Keratinocyte (primary cell): ENCODE measurements around the gene PUS3. TPM values are rescaled to one million over a fixed set of nuclear protein-coding genes. Genes with fewer than 3 reads are reported as not detected.

Experiments
- DNase-seq: peaks from one replicate; pipeline ENCODE4 v3.0.0-alpha.2; 2011; ENCODE audit warnings: low read depth, missing footprints, low spot score
- FAIRE-seq: peaks from 2 replicates; lab custom pipeline; 2011; peaks lifted over from hg19 to GRCh38; lab: Jason Lieb, UNC
- H2AFZ ChIP-seq: 2 replicates; pipeline ENCODE4 v1.6.0; 2012; ENCODE audit warnings: low read length, control low read depth, inconsistent platforms; ENCODE audit not compliant: control insufficient read depth
- H3K27ac ChIP-seq: 2 replicates; pipeline ENCODE4 v1.5.1; 2011; ENCODE audit warnings: low read length; ENCODE audit not compliant: control insufficient read depth, insufficient read depth
- H3K27me3 ChIP-seq: 3 replicates; pipeline ENCODE4 v1.6.0; 2011; ENCODE audit warnings: low read length; ENCODE audit not compliant: control insufficient read depth, insufficient read depth; ENCODE audit errors: extremely low read depth
- H3K36me3 ChIP-seq, 2 experiments: 2 replicates in 1 of 2; 3 replicates in 1 of 2; pipeline ENCODE4 v1.5.1; 2011; ENCODE audit warnings: low read length in 2 of 2, mild to moderate bottlenecking in 1 of 2; ENCODE audit not compliant: control insufficient read depth in 2 of 2, insufficient read depth in 2 of 2; ENCODE audit errors: extremely low read depth in 1 of 2
- H3K4me1 ChIP-seq: 3 replicates; pipeline ENCODE4 v1.5.1; 2011; ENCODE audit warnings: low read length; ENCODE audit not compliant: control insufficient read depth, insufficient read depth; ENCODE audit errors: extremely low read depth
- H3K4me2 ChIP-seq: 3 replicates; pipeline ENCODE4 v1.6.0; 2011; ENCODE audit warnings: low read depth, low read length; ENCODE audit not compliant: control insufficient read depth, insufficient read depth; ENCODE audit errors: extremely low read depth
- H3K4me3 ChIP-seq, 3 experiments: fragments of 200-600 bp in 1 of 3; sonication (generic) in 1 of 3; 2 replicates in 2 of 3; 3 replicates in 1 of 3; pipeline ENCODE4 v1.5.1; 2011 to 2016; ENCODE audit warnings: low read length in 3 of 3, mild to moderate bottlenecking in 3 of 3, control low read depth in 2 of 3, inconsistent platforms in 1 of 3, low read depth in 1 of 3, mixed read lengths in 1 of 3, mixed run types in 1 of 3, moderate library complexity in 1 of 3; ENCODE audit not compliant: control insufficient read depth in 2 of 3, insufficient read depth in 2 of 3; ENCODE audit errors: extremely low read depth in 1 of 3
- H3K79me2 ChIP-seq: 2 replicates; pipeline ENCODE4 v1.6.0; 2012; ENCODE audit warnings: low read length; ENCODE audit not compliant: control insufficient read depth, insufficient read depth
- H3K9ac ChIP-seq: 3 replicates; pipeline ENCODE4 v1.6.0; 2011; ENCODE audit warnings: low read length; ENCODE audit not compliant: control insufficient read depth, insufficient read depth; ENCODE audit errors: extremely low read depth
- H3K9me1 ChIP-seq: 3 replicates; pipeline ENCODE4 v1.6.0; 2011; ENCODE audit warnings: low read length; ENCODE audit not compliant: control insufficient read depth, insufficient read depth; ENCODE audit errors: extremely low read depth
- H3K9me3 ChIP-seq: 2 replicates; pipeline ENCODE4 v1.5.1; 2012; ENCODE audit warnings: low read depth, low read length; ENCODE audit not compliant: control insufficient read depth
- H4K20me1 ChIP-seq: 3 replicates; pipeline ENCODE4 v1.6.0; 2011; ENCODE audit warnings: low read length; ENCODE audit not compliant: control insufficient read depth, insufficient read depth; ENCODE audit errors: extremely low read depth
- EZH2 ChIP-seq: IDR thresholded peaks from one replicate; pipeline ENCODE4 v1.6.1; 2012; ENCODE audit warnings: inconsistent platforms, mild to moderate bottlenecking, low read length, moderate library complexity
- dilution Hi-C: fragments of 300-500 bp; cut with MboI; formaldehyde crosslinking; loops from one replicate; pipeline ENCODE4 v1.7.0; 2020; ENCODE audit warnings: low sequenced_read_pairs; ENCODE audit not compliant: extremely low pct_ligation_motif_present
- polyA plus RNA-seq, 5 experiments: library from polyadenylated mRNA; depleted of rRNA in 3 of 5; stranded (reverse) in 3 of 5; stranded (forward) in 1 of 5; unstranded in 1 of 5; fragments of >200 nt; gene quantifications; 1 replicate in 1 of 5; 2 replicates in 3 of 5; 3 replicates in 1 of 5; pipeline versions ENCODE4 v1.2.1 to v1.2.3, GENCODE V29; 2011 to 2012; ENCODE audit warnings: missing spikeins in 2 of 5, low read depth in 1 of 5, low replicate concordance in 1 of 5
- TF ChIP-seq, protein P1 (sequence below), 3 experiments: IDR thresholded peaks in 1 of 3; conservative IDR thresholded peaks in 1 of 3; optimal IDR thresholded peaks in 1 of 3; 2 replicates in 2 of 3; 3 replicates in 1 of 3; pipeline versions ENCODE3 to v1.5.1; 2011; ENCODE audit warnings: low read length in 3 of 3, mild to moderate bottlenecking in 3 of 3, moderate library complexity in 2 of 3, control low read depth in 1 of 3, inconsistent platforms in 1 of 3; ENCODE audit not compliant: insufficient read depth in 2 of 3; ENCODE audit errors: extremely low read depth in 1 of 3

PUS3 gene
- polyA plus RNA-seq, 1 donor (not counting 4 experiments of a cell fraction or from before 2014, with no cell fraction given), result 11.8 TPM

DNA sequence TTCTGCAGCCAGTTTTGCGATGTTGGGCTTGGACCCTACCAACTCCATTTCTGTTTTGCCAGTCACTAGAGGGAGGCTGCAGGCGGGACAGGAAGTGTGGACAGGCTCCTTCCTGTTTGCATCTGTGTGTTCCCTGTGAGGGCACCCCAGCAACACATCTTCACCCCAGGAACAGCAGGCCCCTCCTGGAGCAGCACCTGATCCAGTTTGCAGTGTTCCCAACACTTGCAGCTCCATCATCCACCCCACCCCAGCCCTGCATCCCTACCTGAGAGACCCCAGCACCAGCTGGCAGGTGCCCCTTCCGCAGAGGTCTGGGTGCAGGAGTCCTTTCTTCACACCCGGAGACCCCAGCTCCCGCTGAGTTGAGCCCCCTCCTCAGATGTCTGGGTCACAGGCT is 35.4 kb upstream of the PUS3 start:
- no peak overlapping the region for H3K4me2 ChIP-seq
- dilution Hi-C loops, result loop anchor here (25.0 kb wide), 1 partner anchor 274 kb away; the partner anchor contains the start of genes FAM118B and RPUSD4

DNA sequence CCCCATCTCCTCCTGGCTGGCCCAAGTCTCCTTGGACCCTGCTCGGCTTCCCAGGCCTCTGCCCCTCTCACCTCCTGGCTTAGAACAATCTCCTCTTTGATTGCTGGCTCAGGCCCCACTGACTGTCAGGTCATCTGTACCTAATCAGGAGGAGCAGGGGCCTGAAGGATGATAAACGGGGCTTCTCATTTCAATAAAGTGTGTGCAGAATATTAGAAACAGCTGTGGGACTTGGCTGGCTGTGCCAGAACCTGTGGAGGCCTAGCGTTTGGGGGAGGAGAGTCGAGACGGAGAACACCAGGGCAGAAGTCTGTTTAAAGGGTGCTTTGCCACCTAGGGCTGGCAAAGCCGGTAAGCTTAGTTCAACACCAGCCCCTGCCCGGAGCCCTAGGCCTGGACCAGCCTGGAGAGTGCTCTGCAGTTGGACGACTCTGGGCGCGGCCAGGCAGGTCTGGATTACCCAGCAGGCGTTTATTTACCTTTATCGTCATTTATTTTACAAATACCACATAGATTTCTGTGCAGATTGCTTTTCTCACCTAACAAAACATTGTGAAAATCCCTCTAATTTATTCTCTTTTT is 32.7 kb upstream of the PUS3 start:
- Histone ChIP-seq H3K27me3 (peaks cover 22% of the 10 kb centered on the region), H3K79me2 (no peaks in the 10 kb centered on the region), H3K4me2 (no peak overlapping the region), H3K9ac (no peak overlapping the region), H3K27ac (no peak overlapping the region), H3K9me1 (no peaks in the 10 kb centered on the region), H3K9me3 (no peaks in the 10 kb centered on the region), H3K4me3 (no peak overlapping the region), H2AFZ (peak overlapping the region; percentile 75), H3K4me1 (no peaks in the 10 kb centered on the region), H4K20me1 (no peaks in the 10 kb centered on the region), H3K36me3 (no peaks in the 10 kb centered on the region)
- DNase-seq (no peak), FAIRE-seq (no peak)
- no peak for TF ChIP-seq EZH2
- TF ChIP-seq, protein P1, sequence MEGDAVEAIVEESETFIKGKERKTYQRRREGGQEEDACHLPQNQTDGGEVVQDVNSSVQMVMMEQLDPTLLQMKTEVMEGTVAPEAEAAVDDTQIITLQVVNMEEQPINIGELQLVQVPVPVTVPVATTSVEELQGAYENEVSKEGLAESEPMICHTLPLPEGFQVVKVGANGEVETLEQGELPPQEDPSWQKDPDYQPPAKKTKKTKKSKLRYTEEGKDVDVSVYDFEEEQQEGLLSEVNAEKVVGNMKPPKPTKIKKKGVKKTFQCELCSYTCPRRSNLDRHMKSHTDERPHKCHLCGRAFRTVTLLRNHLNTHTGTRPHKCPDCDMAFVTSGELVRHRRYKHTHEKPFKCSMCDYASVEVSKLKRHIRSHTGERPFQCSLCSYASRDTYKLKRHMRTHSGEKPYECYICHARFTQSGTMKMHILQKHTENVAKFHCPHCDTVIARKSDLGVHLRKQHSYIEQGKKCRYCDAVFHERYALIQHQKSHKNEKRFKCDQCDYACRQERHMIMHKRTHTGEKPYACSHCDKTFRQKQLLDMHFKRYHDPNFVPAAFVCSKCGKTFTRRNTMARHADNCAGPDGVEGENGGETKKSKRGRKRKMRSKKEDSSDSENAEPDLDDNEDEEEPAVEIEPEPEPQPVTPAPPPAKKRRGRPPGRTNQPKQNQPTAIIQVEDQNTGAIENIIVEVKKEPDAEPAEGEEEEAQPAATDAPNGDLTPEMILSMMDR (optimal IDR thresholded peaks at IDR 0.05 in 1 of 3, IDR thresholded peaks at IDR 0.05 in 1 of 3, conservative IDR thresholded peaks at IDR 0.05 in 1 of 3; ENCODE audit: extremely low read depth in 1 of 3, insufficient read depth in 2 of 3, low read length in 3 of 3), result no peak
- dilution Hi-C loops, result loop anchor here (25.0 kb wide), 1 partner anchor 277 kb away; the partner anchor contains the start of genes FAM118B and RPUSD4

More for the DNA sequence above, 35.4 kb upstream of the PUS3 start:
- TF ChIP-seq EZH2, result no peak
- TF ChIP-seq, protein P1 (optimal IDR thresholded peaks at IDR 0.05 in 1 of 3, IDR thresholded peaks at IDR 0.05 in 1 of 3, conservative IDR thresholded peaks at IDR 0.05 in 1 of 3; ENCODE audit: extremely low read depth in 1 of 3, insufficient read depth in 2 of 3, low read length in 3 of 3), result no peak
- DNase-seq, result no peak
- Histone ChIP-seq H3K9me3 (no peaks in the 10 kb centered on the region), H4K20me1 (no peaks in the 10 kb centered on the region), H3K27me3 (no peaks in the 10 kb centered on the region), H3K36me3 (no peaks in the 10 kb centered on the region), H3K9me1 (no peaks in the 10 kb centered on the region), H3K79me2 (no peaks in the 10 kb centered on the region), H3K27ac (no peak overlapping the region), H3K4me1 (no peaks in the 10 kb centered on the region), H2AFZ (peak overlapping the region; percentile 89), H3K4me3 (no peak overlapping the region), H3K9ac (no peak overlapping the region)
- no peak for FAIRE-seq
